ENCODE results near the gene IGSF23. TPM values are rescaled to one million over a fixed set of nuclear protein-coding genes. Genes with fewer than 3 reads are reported as not detected.

Gene IGSF23
- total RNA-seq, 1 donor from 2014 or later = 0.13 TPM

- no peak for DNase-seq (ENCODE audit: low read depth)
- Histone ChIP-seq H3K27me3 (ENCODE audit: control insufficient read depth, insufficient read depth, low read length) (no peaks in the 10 kb centered on the region), H3K4me3 (ENCODE audit: low read depth, low read length) (no peak overlapping the region), H3K36me3 (ENCODE audit: control insufficient read depth, insufficient read depth, low read length) (peaks cover 2% of the 10 kb centered on the region)
- TF ChIP-seq, protein P1, sequence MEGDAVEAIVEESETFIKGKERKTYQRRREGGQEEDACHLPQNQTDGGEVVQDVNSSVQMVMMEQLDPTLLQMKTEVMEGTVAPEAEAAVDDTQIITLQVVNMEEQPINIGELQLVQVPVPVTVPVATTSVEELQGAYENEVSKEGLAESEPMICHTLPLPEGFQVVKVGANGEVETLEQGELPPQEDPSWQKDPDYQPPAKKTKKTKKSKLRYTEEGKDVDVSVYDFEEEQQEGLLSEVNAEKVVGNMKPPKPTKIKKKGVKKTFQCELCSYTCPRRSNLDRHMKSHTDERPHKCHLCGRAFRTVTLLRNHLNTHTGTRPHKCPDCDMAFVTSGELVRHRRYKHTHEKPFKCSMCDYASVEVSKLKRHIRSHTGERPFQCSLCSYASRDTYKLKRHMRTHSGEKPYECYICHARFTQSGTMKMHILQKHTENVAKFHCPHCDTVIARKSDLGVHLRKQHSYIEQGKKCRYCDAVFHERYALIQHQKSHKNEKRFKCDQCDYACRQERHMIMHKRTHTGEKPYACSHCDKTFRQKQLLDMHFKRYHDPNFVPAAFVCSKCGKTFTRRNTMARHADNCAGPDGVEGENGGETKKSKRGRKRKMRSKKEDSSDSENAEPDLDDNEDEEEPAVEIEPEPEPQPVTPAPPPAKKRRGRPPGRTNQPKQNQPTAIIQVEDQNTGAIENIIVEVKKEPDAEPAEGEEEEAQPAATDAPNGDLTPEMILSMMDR (IDR thresholded peaks at IDR 0.05; ENCODE audit: insufficient read depth, low read length, poor library complexity, severe bottlenecking) = no peak
Measured at GRCh38 chr19:44647144-44647543, 33.8 kb downstream of the IGSF23 start.

DNA sequence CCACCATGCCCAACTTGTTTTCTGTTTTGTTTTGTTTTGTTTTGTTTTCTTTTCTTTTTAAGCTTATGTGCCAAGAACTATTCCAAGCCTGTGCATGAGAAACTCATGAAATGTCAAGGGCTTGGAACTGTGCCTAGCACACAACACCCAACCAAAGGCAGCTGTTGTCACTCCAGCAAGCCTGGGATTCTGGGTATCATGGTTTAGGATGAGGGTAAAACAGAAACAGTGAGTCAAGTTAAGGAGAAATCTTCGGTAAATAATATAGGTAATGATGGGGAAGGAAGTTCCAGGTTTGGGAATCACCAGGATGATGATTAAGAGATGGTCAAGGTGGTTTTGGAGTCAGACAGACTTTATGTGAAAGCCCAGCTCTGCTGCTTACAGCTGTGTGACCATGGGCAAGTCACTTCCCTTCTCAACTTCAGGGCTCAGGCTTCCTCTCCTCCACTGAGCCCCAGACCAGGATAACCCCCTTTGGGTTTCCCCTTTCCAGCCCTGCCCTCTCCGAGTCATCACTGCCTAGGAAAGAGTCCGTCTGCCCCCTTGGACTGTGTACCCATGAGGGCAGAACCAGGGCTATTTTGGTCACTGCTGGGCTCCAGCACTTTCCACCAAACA is 35.4 kb downstream of the IGSF23 start:
- TF ChIP-seq, protein P1 (IDR thresholded peaks at IDR 0.05; ENCODE audit: insufficient read depth, low read length, poor library complexity, severe bottlenecking) = no peak
- no peaks in the 10 kb centered on the region for H3K27me3 ChIP-seq (ENCODE audit: control insufficient read depth, insufficient read depth, low read length)
- peaks cover 4% of the 10 kb centered on the region for H3K36me3 ChIP-seq (ENCODE audit: control insufficient read depth, insufficient read depth, low read length)
- DNase-seq (ENCODE audit: low read depth) = no peak
- H3K4me3 ChIP-seq (ENCODE audit: low read depth, low read length) = no peak overlapping the region

- Histone ChIP-seq H3K27me3 (ENCODE audit: control insufficient read depth, insufficient read depth, low read length) (no peaks in the 10 kb centered on the region), H3K36me3 (ENCODE audit: control insufficient read depth, insufficient read depth, low read length) (peaks cover 6% of the 10 kb centered on the region), H3K4me3 (ENCODE audit: low read depth, low read length) (no peak overlapping the region)
- no peak for DNase-seq (ENCODE audit: low read depth)
- TF ChIP-seq, protein P1 (IDR thresholded peaks at IDR 0.05; ENCODE audit: insufficient read depth, low read length, poor library complexity, severe bottlenecking) = no peak
Measured at GRCh38 chr19:44649578-44650145, 36.3 kb downstream of the IGSF23 start.

DNA sequence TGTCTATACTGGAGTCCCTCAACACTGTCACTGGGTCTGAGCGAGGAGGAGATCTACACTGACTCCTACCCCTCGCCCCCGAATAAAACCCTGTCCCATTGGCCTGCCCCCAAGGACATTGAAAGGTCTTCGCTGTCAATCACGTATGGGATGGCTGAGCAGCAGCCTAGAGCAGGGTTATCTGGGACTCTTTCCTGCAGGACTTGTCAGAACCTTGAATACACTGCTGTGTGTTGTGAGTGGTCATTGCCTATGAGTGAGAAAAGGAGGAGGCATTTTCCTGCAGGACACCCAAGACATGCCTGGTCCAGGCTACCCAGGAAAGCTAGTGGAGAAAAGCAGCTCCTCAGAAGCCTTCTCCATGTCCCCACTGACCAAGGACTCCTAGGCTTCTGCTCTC is 40.0 kb downstream of the IGSF23 start:
- H3K27me3 ChIP-seq (ENCODE audit: control insufficient read depth, insufficient read depth, low read length) = no peaks in the 10 kb centered on the region
- H3K4me3 ChIP-seq (ENCODE audit: low read depth, low read length) = no peak overlapping the region
- TF ChIP-seq, protein P1 (IDR thresholded peaks at IDR 0.05; ENCODE audit: insufficient read depth, low read length, poor library complexity, severe bottlenecking) = no peak
- DNase-seq (ENCODE audit: low read depth) = no peak
- H3K36me3 ChIP-seq (ENCODE audit: control insufficient read depth, insufficient read depth, low read length) = peaks cover 4% of the 10 kb centered on the region

GRCh38 chr19:44653977-44654774 is 40.8 kb downstream of the IGSF23 start:
- TF ChIP-seq, protein P1 (IDR thresholded peaks at IDR 0.05; ENCODE audit: insufficient read depth, low read length, poor library complexity, severe bottlenecking) = peak; percentile 64
- Histone ChIP-seq H3K27me3 (ENCODE audit: control insufficient read depth, insufficient read depth, low read length) (no peaks in the 10 kb centered on the region), H3K4me3 (ENCODE audit: low read depth, low read length) (no peak overlapping the region), H3K36me3 (ENCODE audit: control insufficient read depth, insufficient read depth, low read length) (peaks cover 4% of the 10 kb centered on the region)
- DNase-seq (ENCODE audit: low read depth) = no peak

All from kidney epithelial cell (primary cell).